Natural killer cell treated with Interleukin-12 subunit alpha and Interleukin-12 subunit beta and Interleukin-15 and Interleukin-18, amount 100 ng/mL, for 72 hours (primary cell): ENCODE results near the gene GNG2. TPM values are rescaled to one million over a fixed set of nuclear protein-coding genes. Genes with fewer than 3 reads are reported as not detected.

Source experiments
- total RNA-seq, 2 donors: library from RNA; stranded (reverse); gene quantifications; one replicate each; pipeline ENCODE4 v1.2.3, GENCODE V29; 2022

Gene GNG2
- total RNA-seq, 2 donors from 2014 or later: 293 to 495 TPM

Other genes starting within 250 kb of the GNG2 start
- 1 to 10 TPM; 2.5 to 3.0 TPM for gene FRMD6, start 208.7 kb upstream of the GNG2 start, total RNA-seq
- 100 to 1,000 TPM; 146 to 160 TPM for gene RTRAF, start 128.9 kb downstream of the GNG2 start, total RNA-seq
- 1 to 10 TPM; 6.8 to 8.7 TPM for gene NID2, start 208.4 kb downstream of the GNG2 start, total RNA-seq